GM23338 (cell line): ENCODE measurements around the gene ZGRF1. TPM values are rescaled to one million over a fixed set of nuclear protein-coding genes. Genes with fewer than 3 reads are reported as not detected.
"Not testable (repeated sequence)": the region's sequence is repeated elsewhere in the genome, so short reads cannot be mapped to it uniquely, and the experiment has no call there.

ENCODE experiments used
- ATAC-seq: fragments of 200-7000 bp; cut with Tn5 transposase; 3 replicates; pipeline ENCODE4 v1.9.1; 2020
- DNase-seq: peaks from one replicate; pipeline ENCODE4 v3.0.0-alpha.2; 2015; ENCODE audit warnings: low spot score
- H2AFZ ChIP-seq: fragments of 200-600 bp; sonication (generic); 2 replicates; pipeline ENCODE4 v1.8.0; 2016; ENCODE audit warnings: antibody characterized with exemption, mild to moderate bottlenecking, moderate library complexity
- H3F3A ChIP-seq: fragments of 200-600 bp; sonication (generic); replicated peaks from 2 replicates; pipeline ENCODE4 v1.8.0; 2017; ENCODE audit warnings: antibody characterized with exemption, mixed run types, low read depth
- H3K27ac ChIP-seq: fragments of 200-600 bp; sonication (generic); 2 replicates; pipeline ENCODE4 v1.6.1; 2016; ENCODE audit warnings: low read depth
- H3K27me3 ChIP-seq: fragments of 200-600 bp; sonication (generic); 2 replicates; pipeline ENCODE4 v1.8.0; 2016; ENCODE audit warnings: mild to moderate bottlenecking, mixed run types, moderate library complexity; ENCODE audit not compliant: insufficient read depth
- H3K36me3 ChIP-seq: fragments of 200-600 bp; sonication (generic); 2 replicates; pipeline ENCODE4 v1.8.0; 2016; ENCODE audit warnings: mild to moderate bottlenecking; ENCODE audit not compliant: insufficient read depth
- H3K4me1 ChIP-seq: fragments of 200-600 bp; sonication (generic); 2 replicates; pipeline ENCODE4 v1.8.0; 2016; ENCODE audit warnings: mild to moderate bottlenecking, moderate library complexity; ENCODE audit not compliant: insufficient read depth
- H3K4me2 ChIP-seq: fragments of 200-600 bp; sonication (generic); 2 replicates; pipeline ENCODE4 v1.7.1; 2017; ENCODE audit warnings: mixed run types
- H3K4me3 ChIP-seq: fragments of 200-600 bp; sonication (generic); 2 replicates; pipeline ENCODE4 v1.6.1; 2016; ENCODE audit warnings: mixed run types
- H3K79me2 ChIP-seq: fragments of 200-600 bp; sonication (generic); replicated peaks from 2 replicates; pipeline ENCODE4 v1.8.0; 2017; ENCODE audit warnings: mild to moderate bottlenecking; ENCODE audit not compliant: insufficient read depth
- H3K9me2 ChIP-seq: fragments of 200-600 bp; sonication (generic); 2 replicates; pipeline ENCODE4 v1.8.0; 2017; ENCODE audit not compliant: insufficient read depth
- H4K20me1 ChIP-seq: fragments of 200-600 bp; sonication (generic); replicated peaks from 2 replicates; pipeline ENCODE4 v1.8.0; 2017; ENCODE audit warnings: mild to moderate bottlenecking; ENCODE audit not compliant: insufficient read depth
- H3K27ac Mint-ChIP-seq: 2 replicates; pipeline ENCODE4 v1.8.0; 2020; ENCODE audit warnings: inconsistent platforms, mild to moderate bottlenecking, moderate library complexity, mixed read lengths
- H3K27me3 Mint-ChIP-seq: 3 replicates; pipeline ENCODE4 v1.8.0; 2022; ENCODE audit warnings: low read depth, mild to moderate bottlenecking, moderate library complexity, mixed read lengths, inconsistent platforms; ENCODE audit not compliant: insufficient read depth, poor library complexity
- H3K36me3 Mint-ChIP-seq: 3 replicates; pipeline ENCODE4 v1.8.0; 2021; ENCODE audit warnings: low read depth, mild to moderate bottlenecking, inconsistent platforms, moderate library complexity, mixed read lengths
- H3K4me1 Mint-ChIP-seq: 3 replicates; pipeline ENCODE4 v1.8.0; 2020; ENCODE audit warnings: mild to moderate bottlenecking, inconsistent platforms, mixed read lengths
- H3K4me3 Mint-ChIP-seq: 3 replicates; pipeline ENCODE4 v1.8.0; 2021; ENCODE audit warnings: moderate library complexity, mild to moderate bottlenecking, inconsistent platforms, mixed read lengths
- H3K9me3 Mint-ChIP-seq: 3 replicates; pipeline ENCODE4 v1.8.0; 2020; ENCODE audit warnings: moderate library complexity, mild to moderate bottlenecking, inconsistent platforms, mixed read lengths
- ETS1 ChIP-seq: IDR thresholded peaks from 2 replicates; pipeline ENCODE4 v1.6.1; 2016; ENCODE audit warnings: antibody characterized with exemption
- ZNF462 ChIP-seq: fragments of 250-450 bp; sonication (Bioruptor Pico); IDR thresholded peaks from 2 replicates; pipeline ENCODE4 v1.5.0; 2020; ENCODE audit warnings: mild to moderate bottlenecking, moderate library complexity
- polyA plus RNA-seq: library from polyadenylated mRNA; unstranded; fragments of >200 nt; fragmentation: Nextera tagmentation; extraction: Ambion mirVana; gene quantifications from 2 replicates; pipeline ENCODE4 v1.2.1, GENCODE V29; 2016
- total RNA-seq: library from RNA; depleted of rRNA; stranded (reverse); fragments of >200 nt; shearing (Covaris generic); gene quantifications from 2 replicates; pipeline ENCODE4 v1.2.3, GENCODE V29; 2014

Gene ZGRF1
- total and polyA plus RNA-seq, 2 experiments from 2014 or later = 41.7 to 62.6 TPM

- TF ChIP-seq ZNF462 (CRISPR knock-in tag) = no peak
- TF ChIP-seq ETS1 = no peak
- Histone ChIP-seq H3K27ac (no peak overlapping the region), H3K4me2 (no peak overlapping the region), H4K20me1 (no peaks in the 10 kb centered on the region), H3K4me3 (no peak overlapping the region), H3K36me3 (peaks cover 32% of the 10 kb centered on the region; the same call in 1 of the 2 replicates), H3K4me1 (no peaks in the 10 kb centered on the region), H3F3A (no peaks in the 10 kb centered on the region), H3K79me2 (no peaks in the 10 kb centered on the region), H3K27me3 (no peaks in the 10 kb centered on the region), H2AFZ (no peak overlapping the region), H3K9me2 (no peaks in the 10 kb centered on the region)
- no peak overlapping the region for H3K27ac Mint-ChIP-seq
- H3K27me3 Mint-ChIP-seq = no peaks in the 10 kb centered on the region
- ATAC-seq = no peak
- H3K36me3 Mint-ChIP-seq = peaks cover 30% of the 10 kb centered on the region; the same call in 2 of the 3 replicates
- DNase-seq = no peak
- no peaks in the 10 kb centered on the region for H3K9me3 Mint-ChIP-seq
- no peaks in the 10 kb centered on the region for H3K4me1 Mint-ChIP-seq
- H3K4me3 Mint-ChIP-seq = no peak overlapping the region
Measured at GRCh38 chr4:112616984-112617383, 19.7 kb downstream of the ZGRF1 start.

GRCh38 chr4:112612814-112613213 is 23.9 kb downstream of the ZGRF1 start:
- H3K9me2 ChIP-seq, H3K27ac Mint-ChIP-seq, DNase-seq, H3K4me2 ChIP-seq, H3K9me3 Mint-ChIP-seq, H3K4me3 Mint-ChIP-seq, H3K27ac ChIP-seq, H3F3A ChIP-seq, H3K27me3 ChIP-seq, H3K79me2 ChIP-seq, H2AFZ ChIP-seq, H3K4me1 Mint-ChIP-seq, H3K4me1 ChIP-seq, H3K27me3 Mint-ChIP-seq, ATAC-seq, H4K20me1 ChIP-seq, H3K4me3 ChIP-seq: not testable (repeated sequence)
- H3K36me3 Mint-ChIP-seq = peaks cover 32% of the 10 kb centered on the region; the same call in 2 of the 3 replicates
- peaks cover 19% of the 10 kb centered on the region for H3K36me3 ChIP-seq
